Measurements from ENCODE around the gene NFKBIE.

DNA sequence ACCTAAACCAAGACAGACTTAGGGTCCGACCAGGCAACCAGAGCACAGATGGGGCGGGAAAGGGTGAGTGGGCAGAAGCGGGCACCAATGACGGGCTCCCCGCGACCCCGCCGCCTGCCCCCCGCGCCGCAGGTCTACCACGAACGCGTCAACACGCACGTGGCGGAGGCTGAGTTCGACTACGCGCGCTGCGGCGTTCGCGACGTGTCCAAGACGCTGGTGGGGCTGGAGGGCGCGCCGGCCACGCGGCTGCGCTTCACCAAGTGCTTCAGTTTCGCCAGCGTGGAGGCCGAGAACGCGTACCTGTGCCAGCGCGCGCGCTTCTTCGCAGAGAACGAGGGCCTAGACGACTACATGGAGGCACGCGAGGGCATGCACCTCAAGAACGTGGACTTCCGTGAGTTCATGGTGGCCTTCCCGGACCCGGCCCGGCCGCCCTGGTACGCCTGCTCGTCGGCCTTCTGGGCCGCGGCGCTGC lies 10.0 kb upstream of the NFKBIE start:
- TF ChIP-seq POLR2AphosphoS5 (IDR thresholded peaks at IDR 0.05; ENCODE audit: insufficient read depth in 1 of 2, low read depth in 1 of 2) (no peak), POLR2A (IDR thresholded peaks at IDR 0.05) (no peak)
